ENCODE results near the gene NDRG3. TPM values are rescaled to one million over a fixed set of nuclear protein-coding genes. Genes with fewer than 3 reads are reported as not detected.

The NDRG3 gene
- total and polyA plus RNA-seq, 2 experiments from 2014 or later = 19.8 to 23.3 TPM

GRCh38 chr20:36658300-36658699 lies 87.6 kb downstream of the NDRG3 start:
- Histone ChIP-seq H4K20me1 (ENCODE audit: insufficient read depth) (no peaks in the 10 kb centered on the region), H3K36me3 (ENCODE audit: low read depth) (no peaks in the 10 kb centered on the region), H3K9me3 (ENCODE audit: low read depth) (no peaks in the 10 kb centered on the region), H3K27me3 (replicated peaks; ENCODE audit: insufficient read depth) (no peaks in the 10 kb centered on the region), H3K4me1 (ENCODE audit: insufficient read depth) (no peaks in the 10 kb centered on the region), H3K9ac (no peak overlapping the region), H3K9me2 (ENCODE audit: insufficient read depth) (no peaks in the 10 kb centered on the region), H3K27ac (no peak overlapping the region), H3F3A (ENCODE audit: insufficient read depth) (no peaks in the 10 kb centered on the region), H3K4me3 (no peak overlapping the region), H3K79me2 (ENCODE audit: insufficient read depth) (no peaks in the 10 kb centered on the region), H2AFZ (no peak overlapping the region), H3K4me2 (ENCODE audit: unreplicated experiment) (no peak overlapping the region)
- no peak for DNase-seq
- in situ Hi-C loops (cut with MboI) = no loop called here
- no peak for TF ChIP-seq EZH2 (IDR thresholded peaks at IDR 0.05; ENCODE audit: insufficient read depth, poor library complexity, severe bottlenecking)
- TF ChIP-seq EZH2phosphoT487 (IDR thresholded peaks at IDR 0.05; ENCODE audit: insufficient read depth, low read depth) = no peak
- 93 to 100% methylated on average over 3 of the region's 3 CpGs for WGBS, 2 experiments (ENCODE audit: low coverage in 1 of 2, low lambda C conversion rate in 2 of 2, missing lambda C conversion rate in 2 of 2)

- Histone ChIP-seq H3K4me2 (ENCODE audit: unreplicated experiment) (no peak overlapping the region), H3K4me3 (no peak overlapping the region), H3K79me2 (ENCODE audit: insufficient read depth) (no peaks in the 10 kb centered on the region), H3K36me3 (ENCODE audit: low read depth) (no peaks in the 10 kb centered on the region), H3K27me3 (replicated peaks; ENCODE audit: insufficient read depth) (no peaks in the 10 kb centered on the region), H3K27ac (no peak overlapping the region), H3K9me2 (ENCODE audit: insufficient read depth) (no peaks in the 10 kb centered on the region), H3K9me3 (ENCODE audit: low read depth) (no peaks in the 10 kb centered on the region), H3F3A (ENCODE audit: insufficient read depth) (no peaks in the 10 kb centered on the region), H3K9ac (no peak overlapping the region), H3K4me1 (ENCODE audit: insufficient read depth) (no peaks in the 10 kb centered on the region), H4K20me1 (ENCODE audit: insufficient read depth) (no peaks in the 10 kb centered on the region), H2AFZ (no peak overlapping the region)
- no peak for DNase-seq
- TF ChIP-seq EZH2 (IDR thresholded peaks at IDR 0.05; ENCODE audit: insufficient read depth, poor library complexity, severe bottlenecking) (no peak), EZH2phosphoT487 (IDR thresholded peaks at IDR 0.05; ENCODE audit: insufficient read depth, low read depth) (no peak)
- in situ Hi-C loops (cut with MboI) = no loop called here
- 77 to 79% methylated on average over 4 of the region's 4 CpGs for WGBS, 2 experiments (ENCODE audit: low coverage in 1 of 2, low lambda C conversion rate in 2 of 2, missing lambda C conversion rate in 2 of 2)
These were observed 89.2 kb downstream of the NDRG3 start for GRCh38 chr20:36656733-36657132.

- Histone ChIP-seq H2AFZ (no peak overlapping the region), H3K27ac (no peak overlapping the region), H3K27me3 (replicated peaks; ENCODE audit: insufficient read depth) (no peaks in the 10 kb centered on the region), H3K4me2 (ENCODE audit: unreplicated experiment) (no peak overlapping the region), H3K9me2 (ENCODE audit: insufficient read depth) (no peaks in the 10 kb centered on the region), H4K20me1 (ENCODE audit: insufficient read depth) (no peaks in the 10 kb centered on the region), H3K36me3 (ENCODE audit: low read depth) (no peaks in the 10 kb centered on the region), H3K79me2 (ENCODE audit: insufficient read depth) (no peaks in the 10 kb centered on the region), H3K9me3 (ENCODE audit: low read depth) (no peaks in the 10 kb centered on the region), H3K4me3 (no peak overlapping the region), H3K4me1 (ENCODE audit: insufficient read depth) (no peaks in the 10 kb centered on the region), H3F3A (ENCODE audit: insufficient read depth) (no peaks in the 10 kb centered on the region), H3K9ac (no peak overlapping the region)
- no peak for DNase-seq
- TF ChIP-seq EZH2 (IDR thresholded peaks at IDR 0.05; ENCODE audit: insufficient read depth, poor library complexity, severe bottlenecking) (no peak), EZH2phosphoT487 (IDR thresholded peaks at IDR 0.05; ENCODE audit: insufficient read depth, low read depth) (no peak)
- WGBS, 2 experiments (ENCODE audit: low coverage in 1 of 2, low lambda C conversion rate in 2 of 2, missing lambda C conversion rate in 2 of 2) = 95 to 98% methylated on average over 3 of the region's 3 CpGs
- in situ Hi-C loops (cut with MboI) = no loop called here
These were observed 90.9 kb downstream of the NDRG3 start for GRCh38 chr20:36655004-36655403.

- Histone ChIP-seq H3K9me2 (ENCODE audit: insufficient read depth) (no peaks in the 10 kb centered on the region), H3K4me1 (ENCODE audit: insufficient read depth) (no peaks in the 10 kb centered on the region), H3K27ac (no peak overlapping the region), H3K27me3 (replicated peaks; ENCODE audit: insufficient read depth) (no peaks in the 10 kb centered on the region), H3F3A (ENCODE audit: insufficient read depth) (no peaks in the 10 kb centered on the region), H3K9ac (no peak overlapping the region), H3K4me2 (ENCODE audit: unreplicated experiment) (no peak overlapping the region), H2AFZ (no peak overlapping the region), H3K36me3 (ENCODE audit: low read depth) (no peaks in the 10 kb centered on the region), H3K79me2 (ENCODE audit: insufficient read depth) (no peaks in the 10 kb centered on the region), H4K20me1 (ENCODE audit: insufficient read depth) (no peaks in the 10 kb centered on the region), H3K4me3 (no peak overlapping the region), H3K9me3 (ENCODE audit: low read depth) (no peaks in the 10 kb centered on the region)
- WGBS, 2 experiments (ENCODE audit: low coverage in 1 of 2, low lambda C conversion rate in 2 of 2, missing lambda C conversion rate in 2 of 2) = 96 to 97% methylated on average over 7 to 8 of the region's 8 CpGs
- DNase-seq = no peak
- in situ Hi-C loops (cut with MboI) = no loop called here
- TF ChIP-seq EZH2phosphoT487 (IDR thresholded peaks at IDR 0.05; ENCODE audit: insufficient read depth, low read depth) (no peak), EZH2 (IDR thresholded peaks at IDR 0.05; ENCODE audit: insufficient read depth, poor library complexity, severe bottlenecking) (no peak)
These were observed 91.4 kb downstream of the NDRG3 start for GRCh38 chr20:36654506-36654905.

- Histone ChIP-seq H3K4me1 (ENCODE audit: insufficient read depth) (no peaks in the 10 kb centered on the region), H3K4me3 (no peak overlapping the region), H4K20me1 (ENCODE audit: insufficient read depth) (no peaks in the 10 kb centered on the region), H3K4me2 (ENCODE audit: unreplicated experiment) (no peak overlapping the region), H3K9ac (no peak overlapping the region), H3K36me3 (ENCODE audit: low read depth) (no peaks in the 10 kb centered on the region), H3K27ac (no peak overlapping the region), H3K9me3 (ENCODE audit: low read depth) (no peaks in the 10 kb centered on the region), H3K79me2 (ENCODE audit: insufficient read depth) (no peaks in the 10 kb centered on the region), H2AFZ (no peak overlapping the region), H3K27me3 (replicated peaks; ENCODE audit: insufficient read depth) (no peaks in the 10 kb centered on the region), H3K9me2 (ENCODE audit: insufficient read depth) (no peaks in the 10 kb centered on the region), H3F3A (ENCODE audit: insufficient read depth) (no peaks in the 10 kb centered on the region)
- TF ChIP-seq EZH2 (IDR thresholded peaks at IDR 0.05; ENCODE audit: insufficient read depth, poor library complexity, severe bottlenecking) = no peak
- no peak for TF ChIP-seq EZH2phosphoT487 (IDR thresholded peaks at IDR 0.05; ENCODE audit: insufficient read depth, low read depth)
- no peak for DNase-seq
- in situ Hi-C loops (cut with MboI) = no loop called here
- WGBS, 2 experiments (ENCODE audit: low coverage in 1 of 2, low lambda C conversion rate in 2 of 2, missing lambda C conversion rate in 2 of 2) = 88 to 93% methylated on average over 9 of the region's 9 CpGs
These were observed 92.4 kb downstream of the NDRG3 start for GRCh38 chr20:36653456-36653855.

Measured in GM23248 (cell line).